SU-DHL-6 (cell line): ENCODE data around the gene ZBED5.

Experiments used
- CTCF ChIP-seq: fragments of 200-600 bp; sonication (generic); IDR thresholded peaks from one replicate; pipeline ENCODE4 v1.5.1; 2017; ENCODE audit warnings: antibody characterized with exemption, mild to moderate bottlenecking, low read length, moderate library complexity; ENCODE audit not compliant: insufficient read depth, poor library complexity, severe bottlenecking
- EZH2phosphoT487 ChIP-seq: fragments of 200-600 bp; sonication (generic), shearing (Covaris generic); conservative IDR thresholded peaks from 2 replicates; pipeline ENCODE4 v1.6.1; 2018; ENCODE audit warnings: mild to moderate bottlenecking, antibody characterized with exemption, low read length, moderate library complexity, mixed read lengths

GRCh38 chr11:10858439-10859325 lies 829 bp upstream of the ZBED5 start:
- TF ChIP-seq CTCF, result no peak
- no peak for TF ChIP-seq EZH2phosphoT487
